H9 (cell line): ENCODE measurements around the gene SGO2. TPM values are rescaled to one million over a fixed set of nuclear protein-coding genes. Genes with fewer than 3 reads are reported as not detected.

Source experiments
- DNase-seq: peaks from one replicate; pipeline ENCODE4 v3.0.0-alpha.2; 2017
- H2AFZ ChIP-seq: one replicate; pipeline ENCODE4 v1.6.1; 2013; ENCODE audit warnings: mild to moderate bottlenecking, low read length, control low read depth, moderate library complexity
- H2AK5ac ChIP-seq: 2 replicates; pipeline ENCODE4 v1.6.1; 2013; ENCODE audit warnings: low read length, control low read depth, mixed read lengths; ENCODE audit not compliant: insufficient read length
- H2BK120ac ChIP-seq: one replicate; pipeline ENCODE4 v1.6.1; 2013; ENCODE audit warnings: low read depth, mild to moderate bottlenecking, low read length, control low read depth, inconsistent platforms; ENCODE audit not compliant: poor library complexity, severe bottlenecking
- H2BK12ac ChIP-seq: 2 replicates; pipeline ENCODE4 v1.6.1; 2013; ENCODE audit warnings: low read length, control low read depth, mixed read lengths, low read depth; ENCODE audit not compliant: insufficient read length
- H2BK15ac ChIP-seq: 2 replicates; pipeline ENCODE4 v1.6.1; 2013; ENCODE audit warnings: low read depth, low read length, control low read depth
- H2BK20ac ChIP-seq: one replicate; pipeline ENCODE4 v1.6.1; 2013; ENCODE audit warnings: low read depth, mild to moderate bottlenecking, low read length, control low read depth, inconsistent platforms; ENCODE audit not compliant: poor library complexity, severe bottlenecking
- H2BK5ac ChIP-seq: 2 replicates; pipeline ENCODE4 v1.6.1; 2013; ENCODE audit warnings: low read length, control low read depth, mixed read lengths; ENCODE audit not compliant: insufficient read length
- H3K14ac ChIP-seq: 2 replicates; pipeline ENCODE4 v1.6.1; 2013; ENCODE audit warnings: low read length, control low read depth; ENCODE audit not compliant: insufficient read depth
- H3K18ac ChIP-seq: 2 replicates; pipeline ENCODE4 v1.6.1; 2013; ENCODE audit warnings: low read depth, mild to moderate bottlenecking, mixed read lengths, low read length, control low read depth; ENCODE audit not compliant: insufficient read length
- H3K23ac ChIP-seq: 2 replicates; pipeline ENCODE4 v1.6.1; 2013; ENCODE audit warnings: low read length, control low read depth, mixed read lengths, low read depth; ENCODE audit not compliant: insufficient read length
- H3K23me2 ChIP-seq: 2 replicates; pipeline ENCODE4 v1.6.1; 2013; ENCODE audit warnings: low read depth, mild to moderate bottlenecking, mixed read lengths, low read length, control low read depth; ENCODE audit not compliant: insufficient read length, poor library complexity, severe bottlenecking
- H3K27ac ChIP-seq: 2 replicates; pipeline ENCODE4 v1.5.1; 2013; ENCODE audit warnings: low read length, control low read depth, mixed read lengths, low read depth; ENCODE audit not compliant: insufficient read length
- H3K27me3 ChIP-seq: 2 replicates; pipeline ENCODE4 v1.6.1; 2013; ENCODE audit warnings: low read length, control low read depth, inconsistent platforms; ENCODE audit not compliant: insufficient read depth
- H3K4ac ChIP-seq: 2 replicates; pipeline ENCODE4 v1.6.1; 2013; ENCODE audit warnings: low read depth, mild to moderate bottlenecking, control low read depth, inconsistent platforms, low read length, moderate library complexity
- H3K4me1 ChIP-seq: 2 replicates; pipeline ENCODE4 v1.6.1; 2013; ENCODE audit warnings: low read length, control low read depth, inconsistent platforms; ENCODE audit not compliant: insufficient read depth
- H3K4me2 ChIP-seq: 2 replicates; pipeline ENCODE4 v1.6.1; 2013; ENCODE audit warnings: low read length, control low read depth, mixed read lengths; ENCODE audit not compliant: insufficient read length, insufficient read depth
- H3K56ac ChIP-seq: 2 replicates; pipeline ENCODE4 v1.6.1; 2013; ENCODE audit warnings: low read depth, mild to moderate bottlenecking, mixed read lengths, low read length, control low read depth; ENCODE audit not compliant: insufficient read length
- H3K79me1 ChIP-seq: 2 replicates; pipeline ENCODE4 v1.6.1; 2013; ENCODE audit warnings: low read depth, mild to moderate bottlenecking, moderate library complexity, low read length, control low read depth, inconsistent platforms; ENCODE audit not compliant: insufficient read depth, poor library complexity, severe bottlenecking
- H3K79me2 ChIP-seq: 2 replicates; pipeline ENCODE4 v1.6.1; 2013; ENCODE audit warnings: low read length, control low read depth, inconsistent platforms; ENCODE audit not compliant: insufficient read depth
- H3K9ac ChIP-seq: 2 replicates; pipeline ENCODE4 v1.6.1; 2013; ENCODE audit warnings: low read length, control low read depth, mixed read lengths; ENCODE audit not compliant: insufficient read length; ENCODE audit errors: extremely low read depth
- H3K9me3 ChIP-seq: one replicate; pipeline ENCODE4 v1.6.1; 2013; ENCODE audit warnings: low read depth, low read length, inconsistent platforms; ENCODE audit not compliant: control insufficient read depth
- H3T11ph ChIP-seq: one replicate; pipeline ENCODE4 v1.6.1; 2013; ENCODE audit warnings: mild to moderate bottlenecking, low read length, control low read depth, inconsistent platforms
- H4K20me1 ChIP-seq: one replicate; pipeline ENCODE4 v1.6.1; 2013; ENCODE audit not compliant: control insufficient read depth, insufficient read length, insufficient read depth
- H4K5ac ChIP-seq: 2 replicates; pipeline ENCODE4 v1.6.1; 2013; ENCODE audit warnings: low read depth, mild to moderate bottlenecking, mixed read lengths, low read length, control low read depth; ENCODE audit not compliant: insufficient read length
- H4K8ac ChIP-seq: replicated peaks from 2 replicates; pipeline ENCODE4 v1.6.1; 2013; ENCODE audit warnings: low read length, control low read depth, mixed read lengths, low read depth; ENCODE audit not compliant: insufficient read length
- H4K91ac ChIP-seq: 2 replicates; pipeline ENCODE4 v1.6.1; 2013; ENCODE audit warnings: low read depth, mild to moderate bottlenecking, moderate library complexity, mixed read lengths, low read length, control low read depth; ENCODE audit not compliant: insufficient read length
- H3K27ac Mint-ChIP-seq, 3 experiments: 2 replicates in 2 of 3; 3 replicates in 1 of 3; pipeline ENCODE4 v1.8.0; 2020 to 2021; ENCODE audit warnings: mixed read lengths in 3 of 3, mild to moderate bottlenecking in 1 of 3, moderate library complexity in 1 of 3
- H3K27me3 Mint-ChIP-seq: 2 replicates; pipeline ENCODE4 v1.8.0; 2021; ENCODE audit warnings: low read depth, mild to moderate bottlenecking, moderate library complexity, mixed read lengths
- H3K36me3 Mint-ChIP-seq, 3 experiments: 2 replicates in 2 of 3; 3 replicates in 1 of 3; pipeline ENCODE4 v1.8.0; 2020 to 2021; ENCODE audit warnings: low read depth in 3 of 3, mixed read lengths in 3 of 3; ENCODE audit not compliant: insufficient read depth in 1 of 3
- H3K4me1 Mint-ChIP-seq, 2 experiments: 2 replicates each; pipeline ENCODE4 v1.8.0; 2020; ENCODE audit warnings: mixed read lengths in 2 of 2
- H3K4me3 Mint-ChIP-seq, 2 experiments: 2 replicates in 1 of 2; 3 replicates in 1 of 2; pipeline ENCODE4 v1.8.0; 2020 to 2021; ENCODE audit warnings: mild to moderate bottlenecking in 2 of 2, mixed read lengths in 2 of 2, moderate library complexity in 1 of 2
- H3K9me3 Mint-ChIP-seq, 2 experiments: 2 replicates in 1 of 2; 3 replicates in 1 of 2; pipeline ENCODE4 v1.8.0; 2020; ENCODE audit warnings: mild to moderate bottlenecking in 2 of 2, mixed read lengths in 2 of 2, moderate library complexity in 1 of 2
- CTCF ChIP-seq: fragments of 200-600 bp; sonication (generic); conservative IDR thresholded peaks from 3 replicates; pipeline ENCODE4 v1.8.0; 2021; ENCODE audit warnings: antibody characterized with exemption, mild to moderate bottlenecking
- WGBS: extraction: QIAGEN DNeasy Blood & Tissue Kit; methylation state at CpG from one replicate; pipeline ENCODE4 v1.1.7; 2013; ENCODE audit warnings: missing lambda C conversion rate, low lambda C conversion rate, mixed read lengths; ENCODE audit not compliant: insufficient read length; ENCODE audit errors: extremely low coverage; 5-methylcytosine and 5-hydroxymethylcytosine counted together
- total RNA-seq: library from RNA; stranded (reverse); gene quantifications from 2 replicates; pipeline ENCODE4 v1.2.1, GENCODE V29; 2021

Gene SGO2
- total RNA-seq, 1 experiment from 2014 or later, result 25.6 TPM

- Histone ChIP-seq H3K9ac (no peak overlapping the region), H3K27ac (no peak overlapping the region), H4K5ac (no peak overlapping the region), H3K4me1 (no peaks in the 10 kb centered on the region), H2BK15ac (no peak overlapping the region), H2AFZ (no peak overlapping the region), H3K9me3 (no peaks in the 10 kb centered on the region), H3K18ac (no peak overlapping the region), H3K79me2 (no peaks in the 10 kb centered on the region), H2BK5ac (no peak overlapping the region), H3K4ac (no peak overlapping the region), H3K23me2 (no peaks in the 10 kb centered on the region), H2BK120ac (no peak overlapping the region), H3K23ac (no peak overlapping the region), H2AK5ac (no peak overlapping the region), H2BK12ac (no peak overlapping the region), H4K20me1 (no peaks in the 10 kb centered on the region), H3K4me2 (no peak overlapping the region), H3K27me3 (no peaks in the 10 kb centered on the region), H3K79me1 (no peaks in the 10 kb centered on the region), H4K91ac (no peak overlapping the region), H3K14ac (no peak overlapping the region), H3T11ph (no peak overlapping the region), H2BK20ac (no peak overlapping the region), H3K56ac (no peak overlapping the region), H4K8ac (no peak overlapping the region)
- H3K9me3 Mint-ChIP-seq, result peaks cover 0 to 2% of the 10 kb centered on the region in 2 experiments; a peak in 1 of 5 replicates
- H3K36me3 Mint-ChIP-seq, result peaks cover 32 to 40% (median 37%) of the 10 kb centered on the region in 3 experiments; a peak in 6 of 7 replicates
- DNase-seq, result no peak
- no peak overlapping the region for H3K27ac Mint-ChIP-seq
- no peaks in the 10 kb centered on the region for H3K4me1 Mint-ChIP-seq
- no peak for TF ChIP-seq CTCF
- H3K27me3 Mint-ChIP-seq, result no peaks in the 10 kb centered on the region
- H3K4me3 Mint-ChIP-seq, result no peak overlapping the region
- WGBS, result no CpG with 5 or more reads among the region's 1 CpG
These were observed 12.1 kb downstream of the SGO2 start for GRCh38 chr2:200538139-200538538.
